Loucy (cell line): Measurements from ENCODE around the gene FAM168B.

Experiments
- CTCF ChIP-seq: fragments of 200-600 bp; sonication (generic); conservative IDR thresholded peaks from 2 replicates; pipeline ENCODE4 v1.5.1; 2014; ENCODE audit warnings: mild to moderate bottlenecking, antibody characterized with exemption, low read length
- EZH2phosphoT487 ChIP-seq: fragments of 200-600 bp; IDR thresholded peaks from 2 replicates; pipeline ENCODE4 v1.6.1; 2018; ENCODE audit warnings: antibody characterized with exemption, mild to moderate bottlenecking, moderate library complexity, borderline replicate concordance

GRCh38 chr2:131077182-131077846, 15.9 kb downstream of the FAM168B start:
- TF ChIP-seq EZH2phosphoT487, result no peak
- TF ChIP-seq CTCF, result no peak
